ENCODE measurements around the gene TMEM200B.

DNA sequence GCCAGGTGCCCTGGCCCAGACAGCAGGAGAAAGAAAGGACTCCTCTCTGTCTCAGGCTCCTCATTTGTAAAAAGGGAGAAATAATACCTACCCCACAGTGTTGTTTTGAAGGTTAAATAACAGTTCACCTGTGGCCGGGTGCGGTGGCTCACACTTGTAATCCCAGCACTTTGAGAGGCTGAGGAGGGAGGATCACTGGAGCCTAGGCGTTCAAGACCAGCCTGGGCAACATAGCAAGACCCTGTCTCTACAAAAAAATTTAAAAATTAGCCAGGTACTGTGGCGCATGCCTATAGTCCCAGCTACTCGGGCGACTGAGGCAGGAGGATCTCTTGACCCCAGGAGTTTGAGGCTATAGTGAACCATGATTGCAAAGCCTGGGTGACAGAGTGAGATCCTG lies 2.5 kb upstream of the TMEM200B start:
- TF ChIP-seq, protein P1, sequence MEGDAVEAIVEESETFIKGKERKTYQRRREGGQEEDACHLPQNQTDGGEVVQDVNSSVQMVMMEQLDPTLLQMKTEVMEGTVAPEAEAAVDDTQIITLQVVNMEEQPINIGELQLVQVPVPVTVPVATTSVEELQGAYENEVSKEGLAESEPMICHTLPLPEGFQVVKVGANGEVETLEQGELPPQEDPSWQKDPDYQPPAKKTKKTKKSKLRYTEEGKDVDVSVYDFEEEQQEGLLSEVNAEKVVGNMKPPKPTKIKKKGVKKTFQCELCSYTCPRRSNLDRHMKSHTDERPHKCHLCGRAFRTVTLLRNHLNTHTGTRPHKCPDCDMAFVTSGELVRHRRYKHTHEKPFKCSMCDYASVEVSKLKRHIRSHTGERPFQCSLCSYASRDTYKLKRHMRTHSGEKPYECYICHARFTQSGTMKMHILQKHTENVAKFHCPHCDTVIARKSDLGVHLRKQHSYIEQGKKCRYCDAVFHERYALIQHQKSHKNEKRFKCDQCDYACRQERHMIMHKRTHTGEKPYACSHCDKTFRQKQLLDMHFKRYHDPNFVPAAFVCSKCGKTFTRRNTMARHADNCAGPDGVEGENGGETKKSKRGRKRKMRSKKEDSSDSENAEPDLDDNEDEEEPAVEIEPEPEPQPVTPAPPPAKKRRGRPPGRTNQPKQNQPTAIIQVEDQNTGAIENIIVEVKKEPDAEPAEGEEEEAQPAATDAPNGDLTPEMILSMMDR (conservative IDR thresholded peaks at IDR 0.05; ENCODE audit: low read depth in 2 of 2), result no peak
- TF ChIP-seq EZH2 (IDR thresholded peaks at IDR 0.05; ENCODE audit: low read depth, unreplicated experiment), result no peak
- no peak for TF ChIP-seq CREB1 (CRISPR knock-in tag; IDR thresholded peaks at IDR 0.05; ENCODE audit: low read depth)
- no peak for TF ChIP-seq POLR2AphosphoS5 (IDR thresholded peaks at IDR 0.05; ENCODE audit: low read depth)
- no peak for TF ChIP-seq ZNF114 (CRISPR knock-in tag; IDR thresholded peaks at IDR 0.05)
- TF ChIP-seq EZH2phosphoT487 (IDR thresholded peaks at IDR 0.05; ENCODE audit: unreplicated experiment), result no peak
- TF ChIP-seq STAT1 (IDR thresholded peaks at IDR 0.05; ENCODE audit: unreplicated experiment), result no peak
- TF ChIP-seq, protein P2, sequence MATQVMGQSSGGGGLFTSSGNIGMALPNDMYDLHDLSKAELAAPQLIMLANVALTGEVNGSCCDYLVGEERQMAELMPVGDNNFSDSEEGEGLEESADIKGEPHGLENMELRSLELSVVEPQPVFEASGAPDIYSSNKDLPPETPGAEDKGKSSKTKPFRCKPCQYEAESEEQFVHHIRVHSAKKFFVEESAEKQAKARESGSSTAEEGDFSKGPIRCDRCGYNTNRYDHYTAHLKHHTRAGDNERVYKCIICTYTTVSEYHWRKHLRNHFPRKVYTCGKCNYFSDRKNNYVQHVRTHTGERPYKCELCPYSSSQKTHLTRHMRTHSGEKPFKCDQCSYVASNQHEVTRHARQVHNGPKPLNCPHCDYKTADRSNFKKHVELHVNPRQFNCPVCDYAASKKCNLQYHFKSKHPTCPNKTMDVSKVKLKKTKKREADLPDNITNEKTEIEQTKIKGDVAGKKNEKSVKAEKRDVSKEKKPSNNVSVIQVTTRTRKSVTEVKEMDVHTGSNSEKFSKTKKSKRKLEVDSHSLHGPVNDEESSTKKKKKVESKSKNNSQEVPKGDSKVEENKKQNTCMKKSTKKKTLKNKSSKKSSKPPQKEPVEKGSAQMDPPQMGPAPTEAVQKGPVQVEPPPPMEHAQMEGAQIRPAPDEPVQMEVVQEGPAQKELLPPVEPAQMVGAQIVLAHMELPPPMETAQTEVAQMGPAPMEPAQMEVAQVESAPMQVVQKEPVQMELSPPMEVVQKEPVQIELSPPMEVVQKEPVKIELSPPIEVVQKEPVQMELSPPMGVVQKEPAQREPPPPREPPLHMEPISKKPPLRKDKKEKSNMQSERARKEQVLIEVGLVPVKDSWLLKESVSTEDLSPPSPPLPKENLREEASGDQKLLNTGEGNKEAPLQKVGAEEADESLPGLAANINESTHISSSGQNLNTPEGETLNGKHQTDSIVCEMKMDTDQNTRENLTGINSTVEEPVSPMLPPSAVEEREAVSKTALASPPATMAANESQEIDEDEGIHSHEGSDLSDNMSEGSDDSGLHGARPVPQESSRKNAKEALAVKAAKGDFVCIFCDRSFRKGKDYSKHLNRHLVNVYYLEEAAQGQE (IDR thresholded peaks at IDR 0.05; ENCODE audit: unreplicated experiment), result no peak

Data from GM23338 (cell line).